HG03520 (cell line): Measurements from ENCODE around the gene HMGN3.

Experiments
- ATAC-seq: cut with Tn5 transposase; IDR thresholded peaks from one replicate; pipeline ENCODE4 v1.9.1; 2021; ENCODE audit warnings: mild to moderate bottlenecking, moderate library complexity; ENCODE audit not compliant: unreplicated experiment

Gene HMGN3

GRCh38 chr6:79233611-79234149 lies 802 bp downstream of the HMGN3 start:
- ATAC-seq: peak; percentile 70

GRCh38 chr6:79232696-79233462 lies 1.6 kb downstream of the HMGN3 start:
- ATAC-seq: no peak

GRCh38 chr6:79231666-79232065 lies 2.8 kb downstream of the HMGN3 start:
- no peak for ATAC-seq

GRCh38 chr6:79231101-79231500 lies 3.4 kb downstream of the HMGN3 start:
- ATAC-seq: no peak

GRCh38 chr6:79230149-79230548 lies 4.3 kb downstream of the HMGN3 start:
- ATAC-seq: no peak

- ATAC-seq: no peak
These were observed 7.0 kb downstream of the HMGN3 start for GRCh38 chr6:79227445-79227844.

- no peak for ATAC-seq
These were observed 7.8 kb downstream of the HMGN3 start for GRCh38 chr6:79226660-79227059.

- ATAC-seq: no peak
These were observed 8.5 kb downstream of the HMGN3 start for GRCh38 chr6:79225717-79226599.

GRCh38 chr6:79223611-79224404 lies 10.7 kb downstream of the HMGN3 start:
- ATAC-seq: no peak

- no peak for ATAC-seq
These were observed 19.2 kb downstream of the HMGN3 start for GRCh38 chr6:79215213-79215824.

GRCh38 chr6:79212859-79213258 lies 21.6 kb downstream of the HMGN3 start:
- no peak for ATAC-seq

GRCh38 chr6:79208816-79209215 lies 25.7 kb downstream of the HMGN3 start:
- no peak for ATAC-seq

GRCh38 chr6:79203753-79204253 lies 30.7 kb downstream of the HMGN3 start:
- ATAC-seq: no peak

GRCh38 chr6:79202556-79202955 lies 31.9 kb downstream of the HMGN3 start:
- ATAC-seq: no peak

- no peak for ATAC-seq
These were observed 32.5 kb downstream of the HMGN3 start for GRCh38 chr6:79201983-79202382.

- ATAC-seq: no peak
These were observed 33.3 kb downstream of the HMGN3 start for GRCh38 chr6:79201143-79201542.

GRCh38 chr6:79196912-79197311 lies 37.6 kb downstream of the HMGN3 start:
- no peak for ATAC-seq

- ATAC-seq: no peak
These were observed 40.5 kb downstream of the HMGN3 start for GRCh38 chr6:79193971-79194370.

GRCh38 chr6:79189760-79190350 lies 44.6 kb downstream of the HMGN3 start:
- no peak for ATAC-seq

- no peak for ATAC-seq
These were observed 45.5 kb downstream of the HMGN3 start for GRCh38 chr6:79188885-79189480.
